LHCN-M2 (cell line): ENCODE results near the gene JUP. TPM values are rescaled to one million over a fixed set of nuclear protein-coding genes. Genes with fewer than 3 reads are reported as not detected.

ENCODE experiments used
- DNase-seq: peaks from one replicate; pipeline ENCODE4 v3.0.0-alpha.2; 2012; ENCODE audit warnings: low read depth
- total RNA-seq: library from RNA; depleted of rRNA; stranded (reverse); fragments of >200 nt; gene quantifications from 2 replicates; pipeline ENCODE4 v1.2.3, GENCODE V29; 2014

The JUP gene
- total RNA-seq, 1 experiment from 2014 or later: not detected

DNA sequence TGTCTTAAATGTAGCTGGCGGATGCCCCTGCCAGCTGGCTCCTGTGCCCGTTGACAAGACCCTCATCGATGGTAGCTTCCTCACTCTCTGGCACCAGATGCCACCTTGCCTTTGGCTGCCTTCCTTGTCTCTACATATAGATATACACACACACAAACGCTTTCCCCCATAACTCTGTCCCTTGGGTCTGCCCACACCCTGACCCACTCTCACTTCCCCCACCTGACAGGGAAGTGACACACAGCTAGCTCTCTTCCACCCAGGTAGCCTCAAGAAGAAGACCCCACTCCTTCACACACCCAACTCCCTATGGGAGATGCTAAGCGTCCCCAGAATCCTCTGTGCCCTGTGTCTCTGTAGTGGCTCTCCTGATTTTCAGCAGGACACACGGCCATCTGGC lies 25.6 kb downstream of the JUP start:
- DNase-seq: no peak

GRCh38 chr17:41758601-41759000 lies 27.9 kb downstream of the JUP start:
- DNase-seq: no peak

- no peak for DNase-seq
These were observed 32.4 kb downstream of the JUP start for GRCh38 chr17:41754066-41754465.

DNA sequence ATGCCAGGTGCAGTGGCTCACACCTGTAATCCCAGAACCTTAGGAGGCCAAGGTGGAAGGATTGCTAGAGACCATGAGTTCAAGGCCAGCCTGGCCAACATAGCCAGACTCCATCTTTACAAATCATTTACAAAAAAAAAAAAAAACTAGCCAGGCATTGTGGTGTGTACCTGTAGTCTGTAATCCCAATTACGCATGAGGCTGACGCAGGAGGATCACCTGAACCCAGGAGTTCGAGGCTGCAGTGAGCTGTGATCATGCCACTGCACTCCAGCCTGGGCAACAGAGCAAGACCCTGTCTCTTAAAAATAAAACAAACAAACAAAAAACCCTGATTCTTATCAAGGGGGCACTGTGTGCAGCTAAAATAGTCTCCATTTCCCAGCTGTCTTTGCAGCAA lies 35.2 kb downstream of the JUP start:
- no peak for DNase-seq

DNA sequence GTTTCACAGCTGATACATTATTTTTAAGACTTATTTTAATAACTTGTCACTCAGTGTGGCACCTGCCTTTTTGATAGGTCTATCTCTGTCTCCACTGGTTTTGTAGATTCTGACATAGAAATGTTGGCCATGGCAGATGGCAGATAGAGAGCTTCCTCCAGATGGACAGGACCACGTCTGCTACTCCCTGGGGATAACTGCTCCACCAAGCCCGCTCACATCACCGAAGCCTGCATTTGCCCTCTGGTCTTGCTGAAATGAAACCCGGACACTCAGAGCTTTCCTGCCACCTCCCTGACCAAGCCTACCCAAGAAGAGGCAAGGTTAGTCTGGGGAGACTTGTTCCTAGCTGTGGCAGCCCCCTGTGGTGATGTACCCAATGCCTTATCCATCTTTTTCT lies 35.6 kb downstream of the JUP start:
- no peak for DNase-seq

DNA sequence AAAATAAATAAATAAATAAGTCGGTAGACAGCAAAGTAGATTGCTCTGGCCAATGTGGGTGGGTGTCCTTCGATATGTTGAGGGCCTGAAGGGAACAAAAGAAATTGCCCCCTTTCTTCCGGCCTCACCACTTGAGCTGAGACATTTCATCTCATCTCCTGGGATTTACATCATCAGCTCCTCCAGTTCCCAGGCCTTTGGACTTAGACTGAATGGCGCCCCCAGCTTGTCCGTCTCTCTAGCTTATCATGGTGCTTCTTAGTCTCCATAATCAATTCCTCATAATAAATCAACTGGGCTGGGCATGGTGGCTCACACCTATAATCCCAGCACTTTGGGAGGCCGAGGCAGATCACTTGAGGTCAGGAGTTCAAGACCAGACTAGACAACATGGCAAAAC lies 38.2 kb downstream of the JUP start:
- no peak for DNase-seq

GRCh38 chr17:41741709-41742108 lies 44.8 kb downstream of the JUP start:
- no peak for DNase-seq

GRCh38 chr17:41740506-41740905 lies 46.0 kb downstream of the JUP start:
- no peak for DNase-seq

GRCh38 chr17:41739661-41740352 lies 46.7 kb downstream of the JUP start:
- DNase-seq: peak; percentile 31

DNA sequence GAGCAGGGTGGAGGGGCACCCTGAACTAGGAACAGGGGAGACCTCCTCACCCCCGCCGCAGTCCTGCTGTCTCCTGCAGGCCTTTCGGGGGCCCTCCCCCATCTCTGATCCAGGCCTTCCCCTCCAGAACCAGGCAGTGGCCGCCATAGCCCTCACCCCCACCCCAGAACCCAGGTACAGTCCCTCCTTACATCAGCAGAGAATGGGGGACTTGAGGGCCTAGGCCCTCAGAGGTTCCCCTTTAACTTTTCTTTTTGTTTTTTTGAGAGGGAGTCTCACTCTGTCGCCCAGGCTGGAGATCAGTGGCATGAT lies 47.8 kb downstream of the JUP start:
- no peak for DNase-seq

GRCh38 chr17:41738077-41738800 lies 48.3 kb downstream of the JUP start:
- peak; percentile 61 for DNase-seq

- DNase-seq: no peak
These were observed 48.9 kb downstream of the JUP start for GRCh38 chr17:41737680-41738023.

DNA sequence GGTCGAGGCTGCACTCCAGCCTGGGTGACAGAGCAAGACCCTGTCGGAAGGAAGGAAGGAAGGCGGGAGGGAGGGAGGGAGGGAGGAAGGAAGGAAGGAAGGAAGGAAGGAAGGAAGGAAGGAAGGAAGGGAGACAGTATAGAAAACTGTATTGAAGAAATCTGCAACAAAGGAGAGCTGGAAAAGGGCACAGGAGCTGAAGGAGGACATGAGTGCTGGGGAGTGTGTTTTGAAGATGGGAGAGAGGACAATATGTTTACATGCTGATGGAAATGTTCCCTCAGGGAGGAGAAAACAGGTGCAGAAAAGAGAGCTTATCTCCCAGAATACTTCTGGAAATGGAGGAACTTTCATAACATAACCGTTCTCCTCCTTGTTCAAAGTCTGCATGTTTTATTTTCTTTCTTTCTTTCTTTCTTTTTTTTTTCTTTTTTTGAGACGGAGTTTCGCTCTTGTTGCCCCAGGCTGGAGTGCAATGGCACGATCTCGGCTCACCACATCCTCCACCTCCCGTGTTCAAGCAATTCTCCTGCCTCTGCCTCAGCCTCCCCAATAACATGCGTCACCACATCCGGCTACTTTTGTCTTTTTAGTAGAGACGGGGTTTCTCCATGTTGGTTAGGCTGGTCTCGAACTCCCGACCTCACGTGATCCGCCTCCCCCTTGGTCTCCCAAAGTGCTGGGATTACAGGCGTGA lies 49.4 kb downstream of the JUP start:
- DNase-seq: no peak

DNA sequence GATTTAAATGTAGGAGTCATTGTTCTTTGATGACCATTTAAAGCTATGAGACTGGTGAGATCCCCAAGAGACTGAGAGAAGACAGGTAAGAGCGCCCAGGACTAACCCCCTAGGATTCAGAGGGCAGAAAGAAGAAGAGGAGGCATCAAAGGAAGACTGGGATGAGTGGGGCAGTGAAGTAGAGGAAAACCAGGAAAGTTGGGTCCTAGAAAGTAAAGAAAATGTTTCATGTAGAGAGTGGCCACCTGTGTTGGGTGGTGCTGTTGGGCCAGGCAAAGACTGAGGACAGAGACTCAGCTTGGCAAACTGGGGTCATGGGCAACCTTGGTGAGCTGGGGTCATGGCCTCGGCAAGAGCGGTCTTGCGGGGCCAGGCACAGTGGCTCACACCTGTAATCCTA lies 50.8 kb downstream of the JUP start:
- no peak for DNase-seq

- DNase-seq: no peak
These were observed 51.6 kb downstream of the JUP start for GRCh38 chr17:41734949-41735313.

DNA sequence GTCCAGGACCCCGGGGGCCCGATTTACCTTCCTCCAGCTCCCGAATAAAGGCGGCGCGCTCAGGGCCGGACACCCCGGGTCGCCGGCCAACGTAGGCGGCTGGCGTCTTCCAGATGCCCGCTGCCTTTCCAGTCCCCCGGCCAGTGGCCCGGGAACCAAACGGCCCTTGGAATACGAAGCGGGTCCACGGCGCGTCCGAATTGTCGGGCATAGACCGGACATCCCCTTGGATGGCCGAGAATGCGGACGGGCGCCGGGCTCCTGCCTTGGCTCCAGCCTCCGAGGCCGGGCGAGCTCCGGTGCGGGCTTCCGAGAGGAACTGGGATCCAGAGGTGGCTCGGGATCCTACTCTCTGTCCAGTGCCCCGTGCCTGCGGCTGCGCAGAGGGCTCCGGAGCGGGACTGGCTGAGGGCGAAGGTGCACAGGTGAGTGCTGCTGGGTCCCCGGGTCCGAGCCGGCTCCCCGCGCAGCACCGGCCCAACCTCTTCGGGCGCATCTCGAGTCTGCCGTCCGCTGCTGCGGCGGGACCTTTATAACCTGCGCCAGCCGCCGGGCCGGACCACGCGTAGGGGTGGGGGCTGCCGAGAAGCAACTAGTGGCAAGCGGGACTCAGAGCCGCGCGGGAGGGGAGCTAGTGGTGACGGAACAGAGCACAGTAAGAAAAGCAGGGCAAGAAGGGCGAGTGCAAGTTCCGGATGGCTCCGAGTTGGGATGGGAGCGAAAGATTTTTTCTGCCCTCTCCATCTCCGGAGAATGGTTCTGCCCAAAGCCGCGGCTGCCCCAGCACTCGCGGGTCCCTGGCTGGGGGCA lies 52.2 kb downstream of the JUP start, which contains the start of gene HAP1:
TSS of gene HAP1 (minus strand) at position 505 of the 810 bp plus-strand sequence. CDS start at position 496, 9 bp downstream.
- DNase-seq: no peak

GRCh38 chr17:41733348-41734138 lies 53.0 kb downstream of the JUP start:
- DNase-seq: no peak

GRCh38 chr17:41731836-41732235 lies 54.7 kb downstream of the JUP start:
- no peak for DNase-seq

GRCh38 chr17:41730479-41730878 lies 56.0 kb downstream of the JUP start:
- no peak for DNase-seq

GRCh38 chr17:41728056-41728455 lies 58.5 kb downstream of the JUP start:
- no peak for DNase-seq

GRCh38 chr17:41725134-41725533 lies 61.4 kb downstream of the JUP start:
- DNase-seq: no peak
